Measurements from ENCODE around the gene MIPEP. TPM values are rescaled to one million over a fixed set of nuclear protein-coding genes. Genes with fewer than 3 reads are reported as not detected.

The MIPEP gene
- total RNA-seq, 1 donor from 2014 or later: 13.0 TPM

GRCh38 chr13:23771552-23771951, 117.6 kb downstream of the MIPEP start:
- FAIRE-seq (no peak), DNase-seq (ENCODE audit: low read depth) (no peak)
- no peak overlapping the region for H3K9ac ChIP-seq (ENCODE audit: low read length)
- no peaks in the 10 kb centered on the region for H3K27me3 ChIP-seq (ENCODE audit: insufficient read depth, low read length)
- no peaks in the 10 kb centered on the region for H3K36me3 ChIP-seq (ENCODE audit: insufficient read depth, low read length)
- no peaks in the 10 kb centered on the region for H4K20me1 ChIP-seq (ENCODE audit: insufficient read depth, low read length)
- no peak overlapping the region for H3K27ac ChIP-seq (ENCODE audit: low read depth, low read length)
- H3K4me1 Mint-ChIP-seq (ENCODE audit: low read depth, unreplicated experiment): peaks cover 10% of the 10 kb centered on the region
- no peaks in the 10 kb centered on the region for H3K79me2 ChIP-seq (ENCODE audit: insufficient read depth, low read length)
- TF ChIP-seq CTCF (IDR thresholded peaks at IDR 0.05; ENCODE audit: insufficient read depth, low read depth, low read length) (no peak), EZH2 (IDR thresholded peaks at IDR 0.05; ENCODE audit: insufficient read depth, low read length) (no peak)
- H3K27me3 Mint-ChIP-seq (ENCODE audit: low read depth, unreplicated experiment): no peaks in the 10 kb centered on the region
- no peak overlapping the region for H3K4me3 Mint-ChIP-seq (ENCODE audit: unreplicated experiment)
- H3K9me3 Mint-ChIP-seq (ENCODE audit: unreplicated experiment): no peaks in the 10 kb centered on the region
- H3K4me2 ChIP-seq (ENCODE audit: low read length): no peak overlapping the region
- no peak overlapping the region for H3K4me3 ChIP-seq (ENCODE audit: insufficient read depth, low read depth, low read length)
- no peaks in the 10 kb centered on the region for H3K9me3 ChIP-seq (ENCODE audit: insufficient read depth, low read depth, low read length)
- no peak overlapping the region for H2AFZ ChIP-seq (ENCODE audit: low read depth, low read length)
- H3K4me1 ChIP-seq (ENCODE audit: insufficient read depth, low read length): no peaks in the 10 kb centered on the region
- H3K36me3 Mint-ChIP-seq (ENCODE audit: low read depth, unreplicated experiment): no peaks in the 10 kb centered on the region
- H3K27ac Mint-ChIP-seq (ENCODE audit: unreplicated experiment): no peak overlapping the region

- TF ChIP-seq EZH2 (IDR thresholded peaks at IDR 0.05; ENCODE audit: insufficient read depth, low read length): no peak
- TF ChIP-seq CTCF (IDR thresholded peaks at IDR 0.05; ENCODE audit: insufficient read depth, low read depth, low read length): no peak
- FAIRE-seq: no peak
- no peaks in the 10 kb centered on the region for H3K9me3 ChIP-seq (ENCODE audit: insufficient read depth, low read depth, low read length)
- Mint-ChIP-seq H3K27me3 (ENCODE audit: low read depth, unreplicated experiment) (no peaks in the 10 kb centered on the region), H3K4me3 (ENCODE audit: unreplicated experiment) (no peak overlapping the region), H3K9me3 (ENCODE audit: unreplicated experiment) (no peaks in the 10 kb centered on the region), H3K4me1 (ENCODE audit: low read depth, unreplicated experiment) (peaks cover 10% of the 10 kb centered on the region), H3K27ac (ENCODE audit: unreplicated experiment) (no peak overlapping the region), H3K36me3 (ENCODE audit: low read depth, unreplicated experiment) (no peaks in the 10 kb centered on the region)
- no peaks in the 10 kb centered on the region for H3K27me3 ChIP-seq (ENCODE audit: insufficient read depth, low read length)
- no peaks in the 10 kb centered on the region for H3K4me1 ChIP-seq (ENCODE audit: insufficient read depth, low read length)
- no peaks in the 10 kb centered on the region for H4K20me1 ChIP-seq (ENCODE audit: insufficient read depth, low read length)
- H3K36me3 ChIP-seq (ENCODE audit: insufficient read depth, low read length): no peaks in the 10 kb centered on the region
- H3K79me2 ChIP-seq (ENCODE audit: insufficient read depth, low read length): no peaks in the 10 kb centered on the region
- DNase-seq (ENCODE audit: low read depth): no peak
- no peak overlapping the region for H2AFZ ChIP-seq (ENCODE audit: low read depth, low read length)
- no peak overlapping the region for H3K4me2 ChIP-seq (ENCODE audit: low read length)
- no peak overlapping the region for H3K9ac ChIP-seq (ENCODE audit: low read length)
- H3K27ac ChIP-seq (ENCODE audit: low read depth, low read length): no peak overlapping the region
- no peak overlapping the region for H3K4me3 ChIP-seq (ENCODE audit: insufficient read depth, low read depth, low read length)
Observed at GRCh38 chr13:23770973-23771372, 118.2 kb downstream of the MIPEP start.

- no peaks in the 10 kb centered on the region for H3K9me3 Mint-ChIP-seq (ENCODE audit: unreplicated experiment)
- no peaks in the 10 kb centered on the region for H3K36me3 Mint-ChIP-seq (ENCODE audit: low read depth, unreplicated experiment)
- no peak overlapping the region for H3K4me3 Mint-ChIP-seq (ENCODE audit: unreplicated experiment)
- DNase-seq (ENCODE audit: low read depth): no peak
- H3K4me3 ChIP-seq (ENCODE audit: insufficient read depth, low read depth, low read length): no peak overlapping the region
- H3K27me3 Mint-ChIP-seq (ENCODE audit: low read depth, unreplicated experiment): no peaks in the 10 kb centered on the region
- no peak overlapping the region for H3K9ac ChIP-seq (ENCODE audit: low read length)
- no peak overlapping the region for H3K4me2 ChIP-seq (ENCODE audit: low read length)
- H4K20me1 ChIP-seq (ENCODE audit: insufficient read depth, low read length): no peaks in the 10 kb centered on the region
- H3K79me2 ChIP-seq (ENCODE audit: insufficient read depth, low read length): no peaks in the 10 kb centered on the region
- TF ChIP-seq EZH2 (IDR thresholded peaks at IDR 0.05; ENCODE audit: insufficient read depth, low read length) (no peak), CTCF (IDR thresholded peaks at IDR 0.05; ENCODE audit: insufficient read depth, low read depth, low read length) (no peak)
- H3K9me3 ChIP-seq (ENCODE audit: insufficient read depth, low read depth, low read length): no peaks in the 10 kb centered on the region
- H3K27me3 ChIP-seq (ENCODE audit: insufficient read depth, low read length): no peaks in the 10 kb centered on the region
- no peak overlapping the region for H2AFZ ChIP-seq (ENCODE audit: low read depth, low read length)
- peak overlapping the region; percentile 51 for H3K27ac Mint-ChIP-seq (ENCODE audit: unreplicated experiment)
- no peak for FAIRE-seq
- H3K36me3 ChIP-seq (ENCODE audit: insufficient read depth, low read length): no peaks in the 10 kb centered on the region
- H3K4me1 ChIP-seq (ENCODE audit: insufficient read depth, low read length): no peaks in the 10 kb centered on the region
- H3K4me1 Mint-ChIP-seq (ENCODE audit: low read depth, unreplicated experiment): peaks cover 10% of the 10 kb centered on the region
- no peak overlapping the region for H3K27ac ChIP-seq (ENCODE audit: low read depth, low read length)
Observed at GRCh38 chr13:23770428-23770827, 118.8 kb downstream of the MIPEP start.
